Measurements from ENCODE around the gene CLIP4.

CLIP4 gene

DNA sequence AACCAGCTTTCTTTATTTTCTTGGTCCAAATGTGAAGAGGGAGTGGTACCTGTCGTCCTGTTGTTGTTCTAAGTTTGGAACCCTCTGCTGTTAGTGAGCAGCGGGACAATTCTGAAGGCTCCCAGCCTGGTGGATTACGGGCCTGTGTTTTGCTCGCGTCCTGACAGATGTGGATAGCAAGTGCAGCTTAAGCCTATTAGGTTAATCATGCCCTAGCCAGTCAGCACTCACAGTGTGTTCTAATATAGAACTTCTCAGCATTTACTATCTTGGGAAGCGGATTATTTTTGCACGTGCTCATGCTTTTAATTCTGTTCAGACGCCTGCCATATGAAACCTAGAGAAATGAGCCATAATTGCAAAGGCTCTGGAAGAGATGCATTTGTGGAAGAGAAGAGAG is 40.8 kb upstream of the CLIP4 start, which contains the start of gene PCARE:
Gene PCARE (minus strand): TSS at position 113 of the 400 bp plus-strand sequence. CDS start 262 bp downstream, outside the sequence.
- H3K4me2 ChIP-seq (ENCODE audit: low read length) = no peak within 1 kb of the TSS
- H4K20me1 ChIP-seq (ENCODE audit: insufficient read depth, low read length) = no peaks in the 10 kb centered on the region
- H3K9me3 ChIP-seq (ENCODE audit: low read length) = no peaks in the 10 kb centered on the region
- no peak within 1 kb of the TSS for H3K4me3 ChIP-seq (ENCODE audit: low read depth, low read length, poor library complexity, severe bottlenecking)
- no peaks in the 10 kb centered on the region for H3F3A ChIP-seq (ENCODE audit: insufficient read depth, low read length)
- no peaks in the 10 kb centered on the region for H3K36me3 ChIP-seq (ENCODE audit: insufficient read depth, low read length)
- no peaks in the 10 kb centered on the region for H3K27me3 ChIP-seq (ENCODE audit: insufficient read depth, low read length)
- no peak for TF ChIP-seq EZH2 (IDR thresholded peaks at IDR 0.05; ENCODE audit: borderline replicate concordance, low read length)
- TF ChIP-seq, protein P1, sequence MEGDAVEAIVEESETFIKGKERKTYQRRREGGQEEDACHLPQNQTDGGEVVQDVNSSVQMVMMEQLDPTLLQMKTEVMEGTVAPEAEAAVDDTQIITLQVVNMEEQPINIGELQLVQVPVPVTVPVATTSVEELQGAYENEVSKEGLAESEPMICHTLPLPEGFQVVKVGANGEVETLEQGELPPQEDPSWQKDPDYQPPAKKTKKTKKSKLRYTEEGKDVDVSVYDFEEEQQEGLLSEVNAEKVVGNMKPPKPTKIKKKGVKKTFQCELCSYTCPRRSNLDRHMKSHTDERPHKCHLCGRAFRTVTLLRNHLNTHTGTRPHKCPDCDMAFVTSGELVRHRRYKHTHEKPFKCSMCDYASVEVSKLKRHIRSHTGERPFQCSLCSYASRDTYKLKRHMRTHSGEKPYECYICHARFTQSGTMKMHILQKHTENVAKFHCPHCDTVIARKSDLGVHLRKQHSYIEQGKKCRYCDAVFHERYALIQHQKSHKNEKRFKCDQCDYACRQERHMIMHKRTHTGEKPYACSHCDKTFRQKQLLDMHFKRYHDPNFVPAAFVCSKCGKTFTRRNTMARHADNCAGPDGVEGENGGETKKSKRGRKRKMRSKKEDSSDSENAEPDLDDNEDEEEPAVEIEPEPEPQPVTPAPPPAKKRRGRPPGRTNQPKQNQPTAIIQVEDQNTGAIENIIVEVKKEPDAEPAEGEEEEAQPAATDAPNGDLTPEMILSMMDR (IDR thresholded peaks at IDR 0.05; ENCODE audit: low read length) = no peak
- H3K27ac ChIP-seq (ENCODE audit: low read depth, low read length, poor library complexity, severe bottlenecking) = no peak within 1 kb of the TSS
- H3K4me1 ChIP-seq (ENCODE audit: insufficient read depth, low read length, severe bottlenecking) = no peaks in the 10 kb centered on the region
- H3K79me2 ChIP-seq (ENCODE audit: insufficient read depth, low read length) = no peaks in the 10 kb centered on the region
- no peaks in the 10 kb centered on the region for H3K9me2 ChIP-seq (ENCODE audit: low read depth, low read length)
- H3K9ac ChIP-seq (ENCODE audit: low read length) = no peak within 1 kb of the TSS
- no peak within 1 kb of the TSS for H2AFZ ChIP-seq (ENCODE audit: low read length)

DNA sequence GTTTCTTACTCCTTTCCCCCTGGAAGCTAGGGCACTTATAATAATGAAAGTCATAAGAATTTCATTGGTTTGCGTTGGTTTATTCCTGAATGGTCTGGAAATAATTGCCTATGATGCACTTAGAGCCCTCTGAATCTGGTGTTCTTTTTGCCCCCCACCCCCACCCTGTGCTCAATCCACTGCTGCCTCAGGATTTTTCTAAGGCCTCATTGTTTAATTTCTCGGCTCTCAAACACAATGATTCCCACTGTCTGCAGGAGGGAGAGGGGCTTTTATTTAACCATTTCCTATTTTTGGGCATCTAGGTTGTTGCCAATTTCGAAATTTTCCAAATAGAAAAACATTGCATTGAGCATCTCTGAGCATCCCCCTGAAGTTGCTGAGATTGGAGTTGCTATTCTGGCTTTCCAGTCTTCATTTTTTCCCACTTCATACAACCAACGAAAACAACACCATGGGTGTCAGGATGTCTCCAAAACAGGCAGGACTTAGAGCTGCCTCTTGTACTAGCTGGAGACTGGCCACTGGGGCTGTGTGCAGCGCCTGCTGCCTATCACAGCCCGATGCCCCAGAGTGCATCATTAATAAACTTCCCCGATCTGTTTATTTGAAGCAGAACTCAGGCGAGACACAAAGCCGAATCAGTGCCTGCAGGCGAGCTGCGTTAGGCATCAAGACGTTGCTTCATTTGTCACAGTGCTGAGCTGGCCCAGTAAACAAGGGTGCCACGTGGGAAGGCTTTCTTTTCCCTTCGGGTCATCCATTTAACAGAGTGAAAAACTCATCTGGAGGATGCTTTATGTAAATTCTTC is 39.1 kb upstream of the CLIP4 start:
- H2AFZ ChIP-seq (ENCODE audit: low read length) = no peak overlapping the region
- TF ChIP-seq, protein P1 (IDR thresholded peaks at IDR 0.05; ENCODE audit: low read length) = no peak
- no peak for TF ChIP-seq EZH2 (IDR thresholded peaks at IDR 0.05; ENCODE audit: borderline replicate concordance, low read length)

DNA sequence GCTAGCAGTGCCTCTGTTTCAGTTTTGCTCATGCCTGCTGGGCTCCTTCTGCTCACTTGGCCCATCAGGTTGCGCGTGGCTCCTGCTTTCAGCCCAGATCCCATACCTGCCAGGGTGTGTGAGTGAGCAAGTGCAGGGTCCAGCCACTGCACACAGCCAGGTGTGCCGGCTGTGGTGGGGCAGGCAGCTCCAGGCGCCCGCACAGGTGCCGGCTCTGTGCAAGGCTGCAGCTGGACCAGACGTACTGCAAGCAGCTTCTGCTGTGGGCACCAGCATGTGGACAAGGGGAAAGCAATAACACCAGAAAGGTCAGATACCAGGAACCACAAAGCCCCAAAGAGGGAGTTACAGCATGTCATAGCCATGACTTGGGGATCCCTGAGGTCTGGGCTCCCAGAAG is 35.3 kb upstream of the CLIP4 start:
- H3F3A ChIP-seq (ENCODE audit: insufficient read depth, low read length) = no peaks in the 10 kb centered on the region
- TF ChIP-seq EZH2 (IDR thresholded peaks at IDR 0.05; ENCODE audit: borderline replicate concordance, low read length) = no peak
- TF ChIP-seq, protein P1 (IDR thresholded peaks at IDR 0.05; ENCODE audit: low read length) = no peak
- H3K4me1 ChIP-seq (ENCODE audit: insufficient read depth, low read length, severe bottlenecking) = no peaks in the 10 kb centered on the region
- no peaks in the 10 kb centered on the region; the same call in 1 of the 2 replicates for H3K9me3 ChIP-seq (ENCODE audit: low read length)
- H3K27ac ChIP-seq (ENCODE audit: low read depth, low read length, poor library complexity, severe bottlenecking) = no peak overlapping the region
- no peaks in the 10 kb centered on the region for H4K20me1 ChIP-seq (ENCODE audit: insufficient read depth, low read length)
- H2AFZ ChIP-seq (ENCODE audit: low read length) = no peak overlapping the region
- H3K27me3 ChIP-seq (ENCODE audit: insufficient read depth, low read length) = no peaks in the 10 kb centered on the region
- no peak overlapping the region for H3K4me2 ChIP-seq (ENCODE audit: low read length)
- no peak overlapping the region for H3K4me3 ChIP-seq (ENCODE audit: low read depth, low read length, poor library complexity, severe bottlenecking)
- H3K79me2 ChIP-seq (ENCODE audit: insufficient read depth, low read length) = no peaks in the 10 kb centered on the region
- H3K36me3 ChIP-seq (ENCODE audit: insufficient read depth, low read length) = no peaks in the 10 kb centered on the region
- no peaks in the 10 kb centered on the region for H3K9me2 ChIP-seq (ENCODE audit: low read depth, low read length)
- no peak overlapping the region for H3K9ac ChIP-seq (ENCODE audit: low read length)

More for the DNA sequence above, 39.1 kb upstream of the CLIP4 start:
- H3K27ac ChIP-seq (ENCODE audit: low read depth, low read length, poor library complexity, severe bottlenecking) = no peak overlapping the region
- no peaks in the 10 kb centered on the region for H3K27me3 ChIP-seq (ENCODE audit: insufficient read depth, low read length)
- H3K9me2 ChIP-seq (ENCODE audit: low read depth, low read length) = no peaks in the 10 kb centered on the region
- H3K36me3 ChIP-seq (ENCODE audit: insufficient read depth, low read length) = no peaks in the 10 kb centered on the region
- no peaks in the 10 kb centered on the region for H3K4me1 ChIP-seq (ENCODE audit: insufficient read depth, low read length, severe bottlenecking)
- no peaks in the 10 kb centered on the region; the same call in 1 of the 2 replicates for H3K9me3 ChIP-seq (ENCODE audit: low read length)
- H3F3A ChIP-seq (ENCODE audit: insufficient read depth, low read length) = no peaks in the 10 kb centered on the region
- no peak overlapping the region for H3K4me3 ChIP-seq (ENCODE audit: low read depth, low read length, poor library complexity, severe bottlenecking)
- H4K20me1 ChIP-seq (ENCODE audit: insufficient read depth, low read length) = no peaks in the 10 kb centered on the region
- H3K9ac ChIP-seq (ENCODE audit: low read length) = no peak overlapping the region
- no peaks in the 10 kb centered on the region for H3K79me2 ChIP-seq (ENCODE audit: insufficient read depth, low read length)
- H3K4me2 ChIP-seq (ENCODE audit: low read length) = no peak overlapping the region
